NCI-H748 (cell line): Measurements from ENCODE around the gene SLMAP.

ENCODE experiments used
- DNase-seq: peaks from one replicate; lab custom pipeline; 2025; ENCODE audit not compliant: unreplicated experiment; lab: John Stamatoyannopoulos, UW

Gene SLMAP

DNA sequence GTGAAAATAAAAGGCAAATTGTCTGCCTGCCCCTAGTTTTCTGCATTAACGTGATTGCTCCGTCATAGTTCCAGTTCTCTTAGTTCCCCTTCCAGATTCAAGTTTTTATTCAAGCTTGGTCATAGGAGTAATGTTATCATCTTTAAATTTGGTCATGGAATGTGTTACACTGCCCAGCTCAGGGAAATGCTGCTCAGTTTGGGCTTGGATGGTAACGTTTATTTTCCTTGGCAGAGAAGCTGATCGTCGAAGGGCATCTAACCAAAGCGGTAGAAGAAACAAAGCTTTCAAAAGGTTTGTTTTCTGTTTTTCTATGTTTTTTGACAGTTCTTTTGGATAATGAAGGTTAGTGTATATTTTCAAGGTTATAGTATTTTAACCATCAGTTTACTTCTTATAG lies 133.7 kb downstream of the SLMAP start:
- DNase-seq = no peak

DNA sequence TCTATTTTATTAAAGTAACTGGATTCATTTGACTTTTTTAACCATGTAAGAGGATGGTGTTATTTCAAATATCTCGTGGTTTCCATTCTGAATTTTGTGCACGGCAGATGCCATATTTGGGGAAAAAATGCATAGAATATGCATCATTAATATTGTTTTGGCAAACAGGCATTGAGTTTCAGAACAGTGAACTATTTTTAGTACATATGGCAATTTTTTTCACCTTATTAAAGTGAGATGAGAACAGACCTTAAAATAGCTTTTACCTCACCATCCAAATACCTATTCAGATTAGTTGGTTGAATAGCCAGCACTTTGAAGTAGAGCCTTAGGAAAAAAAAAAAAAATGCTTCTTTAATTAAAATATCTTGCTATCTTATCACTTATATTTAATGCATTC lies 134.8 kb downstream of the SLMAP start:
- no peak for DNase-seq

DNA sequence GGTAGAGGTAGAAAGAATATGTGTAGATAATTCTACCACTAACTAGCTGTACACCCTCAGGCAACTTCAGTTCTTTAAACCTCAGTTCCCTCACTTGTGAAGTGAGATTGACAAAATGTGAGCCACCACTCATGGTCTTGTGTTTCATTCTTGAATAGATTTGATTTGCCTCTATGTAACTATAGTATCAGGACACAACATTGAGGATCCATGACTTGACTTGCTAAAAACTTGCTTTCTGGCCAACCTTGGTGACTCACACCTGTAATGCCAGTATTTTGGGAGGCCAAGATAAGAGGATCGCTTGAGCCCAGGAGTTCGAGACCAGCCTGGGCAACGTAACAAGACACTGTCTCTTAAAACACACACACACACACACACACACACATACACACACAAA lies 136.3 kb downstream of the SLMAP start:
- no peak for DNase-seq

DNA sequence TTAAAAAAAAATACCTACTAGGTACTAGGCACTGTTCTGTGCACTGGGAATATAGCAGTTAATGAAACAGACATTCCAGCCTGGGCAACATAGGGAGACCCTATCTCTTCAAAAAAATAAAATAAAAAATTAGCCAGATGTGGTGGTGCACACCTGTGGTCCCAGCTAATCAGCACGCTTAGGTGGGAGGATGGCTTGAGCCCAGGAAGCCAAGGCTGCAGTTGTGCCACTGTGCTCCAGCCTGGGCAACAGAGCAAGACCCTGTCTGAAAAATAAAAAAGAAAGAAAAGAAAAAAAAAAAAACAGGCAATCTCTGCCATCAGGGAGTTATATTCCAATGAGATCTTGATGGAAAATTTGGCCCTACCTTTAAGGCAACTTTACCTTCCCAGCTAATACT lies 137.0 kb downstream of the SLMAP start:
- no peak for DNase-seq

DNA sequence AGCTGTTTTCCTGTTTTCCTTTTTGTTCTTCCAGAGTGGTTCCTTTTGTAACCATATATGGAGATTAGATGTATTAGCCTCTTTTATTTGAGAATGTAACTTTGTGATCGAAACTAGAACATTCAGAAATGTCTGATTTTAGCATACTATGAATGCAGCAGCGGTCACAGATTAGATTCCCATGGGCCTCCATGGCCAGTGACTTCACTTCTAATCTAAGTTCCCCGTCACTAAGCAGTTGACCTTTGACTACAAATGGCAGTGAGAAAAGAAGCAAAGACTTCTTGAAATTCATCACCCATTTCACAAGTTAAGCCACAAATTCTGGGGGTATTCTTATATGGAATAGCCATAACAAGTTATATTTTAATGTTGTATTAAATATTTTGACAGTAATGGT lies 137.6 kb downstream of the SLMAP start:
- no peak for DNase-seq

DNA sequence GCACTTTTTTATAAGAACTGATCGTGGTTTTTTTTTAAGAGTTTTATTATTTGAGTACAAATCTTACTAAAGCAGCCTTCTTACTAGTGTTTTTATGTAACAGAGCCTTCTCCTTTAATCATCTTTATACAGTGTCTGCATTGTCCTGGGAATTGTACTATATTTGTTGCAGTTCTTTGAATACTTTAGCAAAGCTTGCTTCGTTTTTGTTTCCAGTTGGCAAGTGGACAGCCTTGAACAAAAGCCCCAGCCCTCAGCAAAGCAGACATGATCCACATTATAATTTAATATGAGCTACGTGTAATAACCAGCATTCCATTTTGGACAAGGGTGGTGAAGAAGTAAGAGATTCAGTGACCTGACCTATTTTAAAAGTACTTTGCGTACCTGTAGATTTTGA lies 139.9 kb downstream of the SLMAP start:
- peak; percentile 29 for DNase-seq

DNA sequence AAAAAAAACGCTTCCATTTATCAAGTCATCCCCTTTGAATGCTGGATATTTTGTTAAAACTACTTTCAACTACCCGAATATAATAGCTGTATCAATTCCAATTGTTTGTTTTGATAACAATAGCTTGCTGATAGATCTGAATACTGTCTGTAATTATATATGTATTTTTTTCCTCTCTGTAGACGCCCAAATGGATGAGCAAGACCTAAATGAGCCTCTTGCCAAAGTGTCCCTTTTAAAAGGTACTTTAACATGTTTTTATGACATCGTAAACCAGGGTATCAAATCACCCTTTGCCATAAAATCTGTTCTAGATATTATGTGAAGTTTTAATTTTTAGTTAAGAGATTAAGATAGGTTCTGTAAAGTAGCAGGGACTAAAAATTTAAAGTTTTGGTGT lies 140.6 kb downstream of the SLMAP start:
- DNase-seq = peak; percentile 91

DNA sequence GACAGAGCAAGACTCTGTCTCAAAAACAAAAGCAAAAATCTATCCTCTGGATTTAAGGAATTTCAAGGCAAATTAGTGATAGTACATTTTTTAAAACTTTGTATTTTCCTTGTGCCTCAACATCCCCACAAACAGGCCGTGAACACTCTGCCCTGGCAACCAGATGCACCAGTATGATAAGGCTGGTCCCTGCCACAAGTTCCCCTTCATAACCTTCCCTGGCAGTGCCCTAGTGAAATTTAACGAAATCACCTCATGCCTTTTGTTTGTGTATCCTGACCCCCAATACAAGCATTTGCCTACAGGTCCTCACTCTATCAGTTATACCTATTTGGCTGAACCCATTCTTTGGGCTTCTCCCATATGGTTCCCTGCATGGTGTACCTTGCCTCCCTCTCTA lies 144.7 kb downstream of the SLMAP start:
- DNase-seq = no peak

DNA sequence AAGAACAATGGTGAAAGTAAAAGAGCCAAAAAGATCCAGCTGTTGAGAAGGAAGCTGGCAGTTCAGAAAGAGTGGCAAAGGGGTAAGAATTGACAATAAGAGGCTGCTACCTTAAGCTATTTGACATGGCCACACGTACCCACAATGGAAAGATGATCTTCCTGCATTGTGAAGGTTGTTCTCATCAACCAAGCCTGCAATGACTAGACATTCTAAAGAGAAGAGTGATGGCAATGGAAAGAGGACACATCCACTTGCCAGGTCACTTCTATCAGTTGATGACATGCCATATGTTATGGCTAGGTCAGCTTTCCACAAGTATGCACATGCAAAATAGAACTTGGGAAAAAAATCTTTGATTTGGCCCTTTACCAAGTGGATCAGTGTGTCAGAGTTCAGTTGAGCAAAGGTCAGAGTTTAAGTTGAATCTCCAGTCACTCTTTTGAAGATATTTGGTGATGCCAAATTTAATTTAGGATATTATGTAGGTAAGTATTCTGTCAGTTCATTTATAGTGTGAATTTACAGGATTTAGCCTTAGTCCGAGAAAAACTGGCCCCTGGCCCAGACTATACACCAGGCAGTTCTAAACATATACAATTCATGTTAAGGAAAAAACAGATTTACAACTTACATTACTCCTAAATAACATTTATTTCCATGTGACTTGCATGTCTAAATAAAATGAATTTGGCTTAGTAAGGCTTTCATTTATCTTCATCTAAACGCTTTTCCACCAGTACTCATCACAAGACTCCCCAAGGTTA lies 147.2 kb downstream of the SLMAP start:
- no peak for DNase-seq

DNA sequence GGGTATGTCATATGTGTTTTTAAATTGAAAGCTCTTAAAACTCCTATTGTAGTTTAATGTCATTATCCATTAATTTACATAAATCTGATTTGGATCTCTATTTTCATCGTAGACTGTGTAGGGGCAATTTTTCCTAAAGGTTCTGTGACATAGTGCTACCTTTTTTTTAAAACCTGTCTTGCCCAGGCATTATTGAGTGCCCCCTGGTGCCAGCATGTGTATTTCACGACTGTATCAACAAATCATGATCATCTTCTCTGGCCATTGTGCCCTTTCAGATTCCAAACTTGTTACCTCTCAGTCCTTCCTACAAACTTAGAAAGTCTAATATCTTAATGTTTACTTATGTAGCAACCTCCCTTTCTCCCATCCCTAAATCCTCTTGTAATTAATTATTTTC lies 154.9 kb downstream of the SLMAP start:
- peak; percentile 20 for DNase-seq

DNA sequence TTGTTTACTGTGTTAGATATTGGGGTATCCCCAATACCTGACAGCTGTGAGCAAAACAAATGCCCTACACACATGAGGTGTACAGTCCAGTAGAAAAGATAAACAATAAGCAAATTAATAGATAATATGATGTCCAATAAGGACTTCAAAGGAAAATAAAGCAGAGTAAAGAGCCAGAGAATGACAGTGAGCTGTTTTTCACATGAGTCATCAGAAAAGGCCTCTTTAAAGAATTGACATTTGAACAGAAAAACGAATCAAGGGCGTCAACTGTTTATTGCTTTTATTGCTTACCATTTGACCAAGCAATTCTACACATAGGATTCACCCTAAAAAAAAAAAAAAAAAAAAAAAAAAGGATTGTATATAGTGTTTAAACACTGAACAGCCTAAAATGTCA lies 155.5 kb downstream of the SLMAP start:
- no peak for DNase-seq

DNA sequence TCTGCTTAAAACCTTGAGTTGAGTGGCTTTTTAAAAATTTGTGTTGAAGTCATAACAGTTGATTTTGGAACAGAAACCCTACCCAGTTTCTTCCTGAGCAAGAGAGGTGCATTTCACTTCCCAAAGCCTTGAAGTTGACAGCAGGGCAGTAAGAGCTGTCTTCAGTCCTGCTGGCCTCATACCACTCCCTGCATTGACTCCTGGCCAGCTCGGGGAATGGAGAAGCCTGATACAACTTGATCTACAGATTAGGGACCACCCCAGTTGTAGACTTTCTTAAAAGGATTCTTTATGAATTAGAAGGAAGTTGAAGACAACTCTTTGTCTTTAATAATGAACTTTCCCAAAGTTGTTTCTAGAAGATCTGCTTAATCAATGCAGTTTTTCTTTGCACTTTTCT lies 161.5 kb downstream of the SLMAP start:
- no peak for DNase-seq

DNA sequence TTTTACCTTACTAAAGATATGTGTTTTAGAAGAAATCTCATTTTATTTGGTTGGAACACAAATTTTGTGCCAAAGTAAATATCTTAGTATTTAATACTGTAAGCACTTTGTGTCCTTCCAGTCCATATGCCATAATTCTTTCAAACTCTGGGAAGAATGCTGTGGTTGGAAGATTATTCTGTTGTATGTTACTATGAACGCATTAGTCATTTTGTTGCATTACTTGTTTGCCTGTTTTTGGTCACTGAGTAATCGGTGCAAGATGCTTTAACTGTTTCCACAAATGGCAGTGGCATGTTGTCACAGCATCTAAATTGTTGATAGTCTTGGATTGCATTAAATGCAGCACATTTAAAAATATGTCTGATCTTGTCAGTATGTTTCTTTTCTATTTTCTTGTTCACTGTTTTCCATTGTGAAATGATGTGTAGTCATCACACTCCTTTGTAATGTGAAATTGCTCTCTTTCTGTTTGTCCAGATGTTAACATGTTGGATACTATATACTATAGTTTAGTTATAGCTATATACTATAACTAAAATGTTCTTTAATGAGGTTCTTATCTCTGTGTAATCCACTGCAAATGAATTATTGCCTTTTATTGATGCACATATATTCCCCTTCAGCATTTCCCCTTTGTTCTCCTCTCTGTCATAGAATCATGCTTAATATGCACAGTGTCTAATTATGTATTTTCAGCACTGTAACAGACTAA lies 162.2 kb downstream of the SLMAP start:
- no peak for DNase-seq

DNA sequence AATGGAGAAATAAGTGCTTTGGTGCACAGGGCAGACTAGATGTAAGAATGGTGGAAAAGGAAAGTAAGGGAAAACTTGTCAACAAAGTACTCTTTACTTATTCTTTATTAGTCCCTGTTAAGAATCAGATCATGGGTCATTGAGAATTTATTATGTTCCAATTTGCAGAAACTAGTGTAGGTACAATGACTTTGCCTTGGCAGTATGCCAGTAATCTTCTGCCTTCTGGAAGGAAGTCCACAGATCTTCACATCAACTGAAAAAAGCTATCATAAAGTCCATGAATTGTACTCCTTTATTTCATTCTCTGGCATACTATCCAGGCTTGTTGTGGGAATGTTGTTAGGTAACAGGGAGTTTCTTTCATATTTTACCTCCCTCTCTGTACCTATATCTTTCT lies 163.9 kb downstream of the SLMAP start:
- DNase-seq = no peak

DNA sequence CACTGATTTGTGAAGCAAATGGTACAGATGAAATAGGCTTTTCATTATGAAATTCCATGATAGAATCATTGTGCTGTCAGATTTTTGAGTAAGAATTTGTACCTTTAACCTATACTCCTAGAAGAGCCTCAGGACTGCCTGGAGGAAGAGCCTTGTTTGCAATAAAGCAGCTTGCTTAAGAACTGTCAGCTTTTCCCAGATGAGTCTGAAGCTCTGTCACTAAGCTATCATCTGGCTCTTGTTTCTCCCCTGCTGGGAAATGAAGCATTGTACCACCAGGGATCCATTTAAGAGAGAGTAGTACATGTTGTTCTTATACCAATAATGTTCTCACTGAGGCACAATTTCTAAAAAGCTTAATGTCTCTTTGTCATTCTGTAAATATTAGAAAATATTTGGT lies 167.0 kb downstream of the SLMAP start:
- DNase-seq = no peak

DNA sequence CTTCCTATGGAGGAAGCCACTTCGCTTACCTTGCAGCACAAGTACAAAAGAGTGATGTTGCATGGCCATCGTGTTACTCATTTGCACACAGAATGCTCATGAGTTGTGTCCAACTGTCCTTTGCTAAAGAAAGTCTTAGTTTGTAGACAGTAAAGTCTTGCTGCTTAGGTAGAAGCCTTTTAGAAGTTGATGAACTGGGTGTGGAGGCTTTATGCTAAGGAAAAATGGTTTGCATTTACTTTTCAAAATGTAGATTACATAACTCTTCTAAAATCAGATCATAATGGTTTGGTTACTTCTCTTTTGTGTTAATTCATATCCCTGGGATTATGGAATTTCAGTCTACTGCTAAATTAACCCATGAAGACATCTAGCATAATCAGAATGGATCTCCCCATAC lies 167.6 kb downstream of the SLMAP start:
- DNase-seq = no peak

DNA sequence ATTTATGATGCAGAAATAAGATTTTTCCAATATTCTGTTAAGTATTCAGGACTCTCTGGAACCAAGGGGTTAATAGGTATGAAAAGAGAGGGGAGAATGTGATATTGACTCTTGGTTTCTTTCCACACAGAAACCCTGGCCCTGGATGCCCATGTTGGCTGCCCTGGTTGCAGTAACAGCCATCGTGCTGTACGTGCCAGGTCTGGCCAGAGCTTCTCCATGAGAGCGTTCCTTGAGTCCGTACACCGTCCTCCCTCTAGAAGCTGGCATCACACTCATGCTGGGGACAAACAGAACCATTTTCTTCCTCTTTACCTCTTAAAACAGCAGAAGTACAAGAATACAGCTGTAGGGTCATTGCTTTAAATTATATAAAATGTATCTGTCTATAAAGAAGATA lies 171.1 kb downstream of the SLMAP start:
- DNase-seq = no peak

DNA sequence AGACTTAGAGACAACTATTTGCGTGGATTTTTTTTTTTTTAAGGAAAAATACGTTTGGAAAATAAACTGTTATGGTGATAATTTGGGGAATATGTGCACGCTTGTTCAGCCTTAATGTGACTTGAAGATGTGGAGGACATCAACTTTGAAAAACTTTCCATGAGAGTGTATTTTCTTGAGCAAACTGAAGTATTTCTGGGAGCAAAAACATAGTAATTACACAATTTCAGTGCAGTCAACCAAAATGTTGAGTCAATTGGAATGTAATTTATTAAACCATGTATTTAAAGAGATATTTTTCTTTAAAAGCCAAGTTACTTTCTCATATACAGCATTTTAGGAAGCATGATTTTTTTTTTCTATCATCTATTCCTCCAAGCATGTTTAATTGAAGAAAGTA lies 171.8 kb downstream of the SLMAP start:
- DNase-seq = no peak

DNA sequence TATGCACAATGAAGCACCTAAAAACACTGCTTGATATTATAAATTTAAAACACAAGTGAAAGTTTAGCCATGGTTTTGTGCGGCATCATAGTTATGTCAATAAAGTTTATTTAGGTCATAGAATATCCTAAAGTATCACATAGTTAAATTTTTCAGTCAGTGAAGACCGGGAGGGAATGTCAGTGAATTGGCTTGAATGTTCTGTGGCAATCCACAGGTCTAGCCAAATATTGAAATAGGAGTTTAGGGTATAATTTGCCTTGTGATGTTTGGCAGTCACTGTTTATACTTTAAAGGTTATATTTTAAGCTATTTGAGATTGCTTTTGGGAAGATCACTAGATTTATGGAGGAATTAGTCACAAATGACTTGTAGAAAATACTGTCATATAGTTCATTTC lies 172.4 kb downstream of the SLMAP start:
- no peak for DNase-seq

DNA sequence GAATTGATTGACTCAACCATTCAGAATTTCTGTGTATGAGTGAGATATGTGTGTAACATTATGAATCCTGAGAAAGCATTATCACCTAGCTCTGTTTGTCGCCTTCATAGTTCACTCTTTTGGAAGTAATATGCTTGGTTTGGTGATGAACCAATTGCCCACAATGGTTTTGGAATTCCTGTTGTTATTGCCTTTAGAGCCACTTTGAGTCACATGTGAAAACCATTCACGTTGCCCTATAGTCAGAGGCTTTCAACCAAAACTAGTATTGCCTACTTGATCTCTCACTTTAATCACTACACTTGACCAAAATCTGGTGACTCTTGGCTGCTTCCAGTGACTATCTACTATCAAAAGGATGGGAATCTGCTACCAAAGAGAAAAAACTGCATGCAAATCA lies 173.9 kb downstream of the SLMAP start:
- DNase-seq = no peak

DNA sequence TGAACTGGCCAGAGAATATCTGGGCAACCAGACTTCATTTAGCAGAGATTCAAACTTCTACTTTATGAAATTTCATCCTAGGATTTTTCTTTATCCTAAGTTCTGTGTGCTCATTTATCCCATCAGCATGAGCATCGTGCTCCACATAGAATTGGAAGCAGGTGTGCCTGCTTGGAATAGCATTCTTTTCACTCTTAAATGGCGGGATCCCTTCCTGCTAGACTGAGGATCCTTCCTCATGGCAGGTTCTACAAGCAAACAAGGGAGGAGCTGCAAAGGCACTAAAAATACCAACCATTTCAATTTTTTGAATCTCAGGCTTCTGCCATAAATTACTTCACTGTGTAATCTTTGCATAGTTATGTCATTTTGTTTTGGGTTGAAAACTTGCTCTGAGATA lies 177.5 kb downstream of the SLMAP start:
- no peak for DNase-seq

DNA sequence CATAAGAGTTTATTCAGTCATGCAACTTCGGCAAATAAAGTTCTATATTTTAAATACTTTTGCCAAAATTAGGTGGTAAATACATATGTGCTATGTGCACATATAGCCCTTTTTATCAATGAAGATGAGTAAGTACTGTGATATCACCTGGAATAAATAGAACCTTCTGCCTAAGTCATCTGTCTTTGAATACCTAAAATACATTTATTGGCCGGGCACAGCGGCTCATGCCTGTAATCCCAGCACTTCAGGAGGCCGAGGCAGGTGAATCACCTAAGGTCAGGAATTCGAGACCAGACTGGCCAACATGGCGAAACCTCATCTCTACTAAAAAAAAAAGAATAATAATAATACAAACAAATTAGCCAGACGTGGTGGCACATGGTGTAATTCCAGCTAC lies 178.3 kb downstream of the SLMAP start:
- no peak for DNase-seq

DNA sequence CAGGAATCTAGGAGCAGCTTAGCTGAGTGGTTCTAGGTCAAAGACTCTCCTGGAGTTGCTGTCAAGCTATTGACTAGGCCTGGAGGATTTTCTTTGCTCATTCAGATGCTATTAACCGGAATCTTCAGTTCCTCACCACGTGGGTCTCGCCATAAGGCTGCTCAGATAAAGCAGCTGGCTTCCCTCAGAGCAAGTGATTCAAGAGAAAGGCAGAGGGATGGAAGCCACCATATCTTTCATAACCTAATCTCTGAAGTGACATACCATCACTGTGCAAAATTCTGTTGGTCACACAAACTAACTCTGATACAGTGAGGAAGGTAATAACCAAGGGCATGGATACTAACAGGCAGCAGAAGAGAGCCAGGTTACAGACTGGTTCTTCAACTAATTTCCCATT lies 179.4 kb downstream of the SLMAP start:
- no peak for DNase-seq
